Epithelial cell of proximal tubule (primary cell): Measurements from ENCODE around the gene AP3D1. TPM values are rescaled to one million over a fixed set of nuclear protein-coding genes. Genes with fewer than 3 reads are reported as not detected.

Experiments
- DNase-seq: peaks from one replicate; pipeline ENCODE4 v3.0.0-alpha.2; 2011; ENCODE audit warnings: low read depth
- H3K4me3 ChIP-seq: 2 replicates; pipeline ENCODE4 v1.5.1; 2011; ENCODE audit warnings: low read depth, mild to moderate bottlenecking, low read length
- total RNA-seq: library from RNA; depleted of rRNA; stranded (reverse); fragments of >200 nt; gene quantifications from 2 replicates; pipeline ENCODE4 v1.2.3, GENCODE V29; 2015
- TF ChIP-seq, protein P1 (sequence below): conservative IDR thresholded peaks from 2 replicates; pipeline ENCODE4 v1.5.1; 2012; ENCODE audit warnings: low read depth, mild to moderate bottlenecking, low read length

Gene AP3D1
- total RNA-seq, 1 donor from 2014 or later, result 141 TPM

DNA sequence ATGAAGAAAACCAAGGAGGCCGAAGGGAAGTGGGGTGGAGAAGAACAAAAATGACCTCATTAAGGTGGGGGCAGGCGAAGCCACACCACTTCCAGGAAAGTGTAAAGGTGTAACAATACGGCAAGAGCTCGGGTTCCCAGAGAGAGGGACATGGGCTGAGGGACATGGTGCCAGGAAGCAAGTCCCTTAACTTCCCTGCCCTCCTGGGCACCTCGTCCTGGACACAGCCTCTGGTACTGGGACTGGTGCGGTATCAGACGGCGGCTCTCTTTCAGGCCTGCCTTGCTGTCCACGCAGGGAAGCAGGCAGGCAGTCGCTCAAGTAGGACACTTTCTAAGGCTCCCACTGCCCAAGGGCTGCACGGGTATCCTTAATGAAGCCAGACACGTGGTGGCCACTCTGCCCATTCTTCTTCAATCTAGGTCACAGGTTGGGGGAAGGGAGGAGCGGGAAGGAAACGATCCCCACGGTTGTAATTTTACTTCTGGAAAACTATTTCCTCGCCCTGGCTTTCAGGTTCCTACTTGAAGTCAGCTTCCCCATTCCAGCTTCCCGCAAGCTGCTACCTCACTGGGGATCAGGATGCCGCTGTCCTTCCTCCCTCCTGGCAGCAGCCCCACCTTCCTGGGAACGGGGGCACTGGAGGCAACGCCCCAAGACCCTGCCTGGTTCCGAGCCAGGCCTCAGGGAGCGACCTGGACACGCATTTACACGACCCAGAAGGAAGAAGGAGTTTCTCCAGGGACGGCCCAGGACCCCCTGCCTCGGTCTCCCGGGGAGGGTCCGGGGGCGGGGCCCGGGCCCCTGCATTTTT is 1.2 kb downstream of the AP3D1 start:
- TF ChIP-seq, protein P1, sequence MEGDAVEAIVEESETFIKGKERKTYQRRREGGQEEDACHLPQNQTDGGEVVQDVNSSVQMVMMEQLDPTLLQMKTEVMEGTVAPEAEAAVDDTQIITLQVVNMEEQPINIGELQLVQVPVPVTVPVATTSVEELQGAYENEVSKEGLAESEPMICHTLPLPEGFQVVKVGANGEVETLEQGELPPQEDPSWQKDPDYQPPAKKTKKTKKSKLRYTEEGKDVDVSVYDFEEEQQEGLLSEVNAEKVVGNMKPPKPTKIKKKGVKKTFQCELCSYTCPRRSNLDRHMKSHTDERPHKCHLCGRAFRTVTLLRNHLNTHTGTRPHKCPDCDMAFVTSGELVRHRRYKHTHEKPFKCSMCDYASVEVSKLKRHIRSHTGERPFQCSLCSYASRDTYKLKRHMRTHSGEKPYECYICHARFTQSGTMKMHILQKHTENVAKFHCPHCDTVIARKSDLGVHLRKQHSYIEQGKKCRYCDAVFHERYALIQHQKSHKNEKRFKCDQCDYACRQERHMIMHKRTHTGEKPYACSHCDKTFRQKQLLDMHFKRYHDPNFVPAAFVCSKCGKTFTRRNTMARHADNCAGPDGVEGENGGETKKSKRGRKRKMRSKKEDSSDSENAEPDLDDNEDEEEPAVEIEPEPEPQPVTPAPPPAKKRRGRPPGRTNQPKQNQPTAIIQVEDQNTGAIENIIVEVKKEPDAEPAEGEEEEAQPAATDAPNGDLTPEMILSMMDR, result no peak
- no peak for DNase-seq
- H3K4me3 ChIP-seq, result peak overlapping the region; percentile 99

DNA sequence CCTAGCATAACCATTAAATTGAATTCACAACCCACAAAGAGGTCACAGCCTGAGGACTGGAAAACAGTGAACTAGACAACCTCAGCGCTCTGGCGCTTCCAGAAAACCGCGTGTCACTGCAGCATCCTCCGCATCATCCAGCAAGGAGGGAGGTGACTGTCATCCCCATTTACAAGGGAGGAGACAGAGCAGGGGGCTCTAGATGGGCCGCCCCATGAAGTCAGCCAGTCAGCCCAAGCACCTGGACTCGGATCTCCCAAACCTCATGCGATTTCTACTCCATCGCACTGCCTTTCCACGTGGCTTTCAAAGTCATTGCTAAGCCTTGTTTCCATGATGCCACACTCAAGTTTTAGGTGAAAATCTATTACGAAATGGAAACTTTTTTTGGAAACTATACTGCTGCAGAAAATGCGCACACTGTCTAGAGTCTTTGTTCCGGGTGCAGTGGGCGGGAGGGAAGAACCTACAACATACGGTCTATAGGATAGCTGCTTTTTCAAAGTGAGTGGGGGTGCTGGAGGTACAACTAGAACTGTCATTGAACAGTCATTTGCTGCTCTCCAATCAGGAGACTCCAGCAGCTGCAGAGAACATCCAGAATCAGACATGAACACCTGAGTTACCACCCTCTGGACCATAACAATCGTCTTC is 2.8 kb downstream of the AP3D1 start:
- TF ChIP-seq, protein P1, result no peak
- no peak overlapping the region for H3K4me3 ChIP-seq
- DNase-seq, result no peak

DNA sequence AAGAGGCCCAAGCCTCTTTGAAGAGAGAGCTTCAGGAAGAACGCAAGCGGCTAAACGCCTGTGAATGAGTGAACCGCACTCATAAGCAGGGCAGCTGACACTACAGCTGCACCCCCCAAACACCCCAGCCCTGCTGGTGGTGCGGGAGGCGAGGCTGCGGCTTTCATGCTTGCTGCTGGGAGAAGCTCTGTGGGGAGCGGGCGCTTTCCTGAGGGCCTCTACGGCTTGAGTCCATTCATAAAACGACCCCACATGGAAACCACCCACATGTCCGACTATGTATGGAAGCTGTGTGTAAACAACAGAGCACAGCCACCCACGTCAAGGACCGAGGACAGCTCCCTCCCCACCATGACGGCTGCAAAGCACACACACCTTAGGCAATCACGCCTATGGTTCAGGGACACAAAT is 5.5 kb downstream of the AP3D1 start:
- no peak overlapping the region for H3K4me3 ChIP-seq
- TF ChIP-seq, protein P1, result no peak
- DNase-seq, result no peak

DNA sequence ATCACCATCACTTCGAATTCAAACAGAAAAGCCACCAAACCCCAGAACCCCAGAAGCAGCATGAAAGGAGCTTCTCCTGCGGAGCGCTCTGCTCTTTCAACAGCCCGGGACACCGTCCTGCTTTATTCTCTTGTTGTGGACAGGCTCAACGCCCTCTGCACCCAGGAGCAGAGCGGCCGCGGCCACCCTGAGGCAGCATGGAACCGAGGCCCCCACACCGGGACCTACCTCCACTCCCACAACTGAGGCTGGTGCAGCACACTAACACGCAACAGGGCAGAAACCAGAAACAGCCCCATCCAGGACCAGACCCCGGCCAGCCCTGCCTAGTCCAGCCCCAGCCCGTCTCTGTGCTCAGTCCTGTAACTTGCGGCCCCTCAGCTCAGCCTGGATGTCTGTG is 7.2 kb downstream of the AP3D1 start:
- TF ChIP-seq, protein P1, result no peak
- no peak overlapping the region for H3K4me3 ChIP-seq
- no peak for DNase-seq

DNA sequence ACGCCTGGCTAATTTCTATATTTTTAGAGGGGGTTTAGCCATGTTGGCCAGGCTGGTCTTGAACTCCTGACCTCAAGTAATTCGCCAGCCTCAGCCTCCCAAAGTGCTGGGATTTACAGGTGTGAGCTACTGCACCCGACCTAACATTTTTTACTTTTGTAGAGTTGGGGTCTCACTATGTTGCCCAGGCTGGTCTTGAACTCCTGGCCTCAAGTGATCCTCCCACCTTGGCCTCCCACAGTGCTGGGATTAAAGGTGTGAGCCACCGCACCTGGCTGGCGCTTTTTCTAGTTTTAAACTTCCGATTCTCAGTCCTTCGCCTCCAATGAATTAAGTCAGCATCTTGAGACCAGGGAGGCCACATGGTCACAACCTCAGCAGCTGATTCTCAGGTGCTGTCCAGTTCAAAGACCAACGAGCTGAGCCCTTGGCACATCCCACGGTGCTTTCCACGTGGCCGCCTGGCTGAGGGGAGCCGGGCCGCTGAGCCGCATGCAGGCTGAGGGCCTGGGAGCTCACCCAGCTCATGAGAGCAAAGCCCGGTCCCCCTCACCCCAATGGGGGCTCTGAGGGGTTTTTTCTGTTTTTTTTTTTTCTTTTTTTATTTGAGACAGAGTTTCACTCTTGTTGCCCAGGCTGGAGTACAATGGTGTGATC is 9.1 kb downstream of the AP3D1 start:
- TF ChIP-seq, protein P1, result no peak
- H3K4me3 ChIP-seq, result no peak overlapping the region
- DNase-seq, result no peak

DNA sequence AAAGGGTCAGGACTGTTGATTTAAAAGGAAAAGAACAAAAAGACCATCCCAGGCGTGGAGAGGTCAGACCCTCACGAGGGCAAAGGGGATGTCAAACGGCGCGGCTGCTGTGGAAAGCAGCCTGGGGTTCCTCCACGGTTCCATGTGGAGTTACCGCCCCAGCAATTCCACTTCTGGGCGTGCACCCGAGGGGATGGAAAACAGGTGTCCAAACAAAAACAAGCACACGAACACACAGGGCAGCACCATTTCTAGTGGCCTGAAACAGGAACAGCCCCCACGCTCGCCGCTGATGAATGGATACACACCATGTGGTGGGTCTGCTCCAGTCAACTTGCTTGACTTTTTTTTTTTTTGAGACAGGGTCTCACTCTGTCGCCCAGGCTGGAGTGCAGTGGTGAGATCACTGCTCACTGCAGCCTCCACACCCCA is 11.2 kb downstream of the AP3D1 start:
- no peak overlapping the region for H3K4me3 ChIP-seq
- TF ChIP-seq, protein P1, result no peak
- DNase-seq, result no peak
